ENCODE results near the gene CACNA1C.

CACNA1C gene

GRCh38 chr12:2326470-2326869 is 273.7 kb downstream of the CACNA1C start:
- FAIRE-seq: no peak

GRCh38 chr12:2328661-2329060 is 275.9 kb downstream of the CACNA1C start:
- FAIRE-seq: no peak

- no peak for FAIRE-seq
Observed at GRCh38 chr12:2329661-2330210, 276.9 kb downstream of the CACNA1C start.

GRCh38 chr12:2332236-2332635 is 279.4 kb downstream of the CACNA1C start:
- no peak for FAIRE-seq

GRCh38 chr12:2332947-2333346 is 280.2 kb downstream of the CACNA1C start:
- no peak for FAIRE-seq

GRCh38 chr12:2333491-2334195 is 280.9 kb downstream of the CACNA1C start:
- FAIRE-seq: no peak

- no peak for FAIRE-seq
Observed at GRCh38 chr12:2334271-2334670, 281.5 kb downstream of the CACNA1C start.

GRCh38 chr12:2334689-2335088 is 281.9 kb downstream of the CACNA1C start:
- FAIRE-seq: no peak

GRCh38 chr12:2335109-2335508 is 282.3 kb downstream of the CACNA1C start:
- FAIRE-seq: no peak

GRCh38 chr12:2335513-2335912 is 282.7 kb downstream of the CACNA1C start:
- FAIRE-seq: no peak

- FAIRE-seq: peak; percentile 93
Observed at GRCh38 chr12:2335916-2336315, 283.1 kb downstream of the CACNA1C start.

GRCh38 chr12:2336409-2336829 is 283.6 kb downstream of the CACNA1C start:
- no peak for FAIRE-seq

GRCh38 chr12:2337031-2338010 is 284.5 kb downstream of the CACNA1C start:
- no peak for FAIRE-seq

- FAIRE-seq: no peak
Observed at GRCh38 chr12:2338381-2338780, 285.6 kb downstream of the CACNA1C start.

GRCh38 chr12:2338991-2339431 is 286.2 kb downstream of the CACNA1C start:
- FAIRE-seq: no peak

GRCh38 chr12:2341051-2341751 is 288.4 kb downstream of the CACNA1C start:
- no peak for FAIRE-seq

- FAIRE-seq: no peak
Observed at GRCh38 chr12:2341871-2342270, 289.1 kb downstream of the CACNA1C start.

- FAIRE-seq: no peak
Observed at GRCh38 chr12:2343681-2344080, 290.9 kb downstream of the CACNA1C start.

GRCh38 chr12:2344476-2344875 is 291.7 kb downstream of the CACNA1C start:
- FAIRE-seq: no peak

GRCh38 chr12:2344885-2345284 is 292.1 kb downstream of the CACNA1C start:
- FAIRE-seq: no peak

- no peak for FAIRE-seq
Observed at GRCh38 chr12:2345902-2346301, 293.1 kb downstream of the CACNA1C start.

- FAIRE-seq: no peak
Observed at GRCh38 chr12:2346416-2346815, 293.6 kb downstream of the CACNA1C start.
